ENCODE results near the gene MAD1L1.

GRCh38 chr7:2195400-2196246 lies 37.1 kb downstream of the MAD1L1 start:
- TF ChIP-seq EZH2phosphoT487 (IDR thresholded peaks at IDR 0.05; ENCODE audit: insufficient read depth, low read depth) (no peak), EZH2 (IDR thresholded peaks at IDR 0.05; ENCODE audit: insufficient read depth, poor library complexity, severe bottlenecking) (no peak)
